H1 (cell line): ENCODE measurements around the gene ITM2B. TPM values are rescaled to one million over a fixed set of nuclear protein-coding genes. Genes with fewer than 3 reads are reported as not detected.

Experiments
- CTCF ChIA-PET: fragments of 300-600 bp; sonication (Branson Sonifier 250); formaldehyde crosslinking; loops from one replicate; lab custom pipeline; 2021; ENCODE audit not compliant: partially characterized antibody; lab: Charles Lee
- POLR2A ChIA-PET: fragments of 300-600 bp; sonication (Branson Sonifier 250); formaldehyde crosslinking; loops from one replicate; lab custom pipeline; 2021; ENCODE audit warnings: inconsistent platforms; ENCODE audit not compliant: partially characterized antibody; lab: Charles Lee
- DNase-seq, 2 experiments: peaks; one replicate each; pipeline versions ENCODE4 v3.0.0 to v3.0.0-alpha.2; 2010 to 2022; ENCODE audit warnings: low spot score in 2 of 2, low read depth in 1 of 2, mixed read lengths in 1 of 2
- FAIRE-seq: peaks from 2 replicates; lab custom pipeline; 2011; peaks lifted over from hg19 to GRCh38; lab: Jason Lieb, UNC
- H2AFZ ChIP-seq: 2 replicates; pipeline ENCODE4 v1.8.1; 2012; ENCODE audit warnings: low read length, inconsistent platforms
- H2AK5ac ChIP-seq: 2 replicates; pipeline ENCODE4 v1.6.1; 2013; ENCODE audit warnings: low read depth, low read length
- H2BK120ac ChIP-seq: replicated peaks from 2 replicates; pipeline ENCODE3; 2013; ENCODE audit warnings: low read depth, low read length, inconsistent platforms
- H2BK12ac ChIP-seq: 2 replicates; pipeline ENCODE4 v1.6.1; 2013; ENCODE audit warnings: low read depth, low read length
- H2BK15ac ChIP-seq: 2 replicates; pipeline ENCODE4 v1.6.1; 2013; ENCODE audit warnings: low read length
- H2BK20ac ChIP-seq: 2 replicates; pipeline ENCODE4 v1.6.1; 2013; ENCODE audit warnings: low read length
- H2BK5ac ChIP-seq: 2 replicates; pipeline ENCODE4 v1.6.1; 2013; ENCODE audit warnings: low read depth, low read length
- H3K14ac ChIP-seq: 2 replicates; pipeline ENCODE4 v1.6.1; 2013; ENCODE audit warnings: inconsistent platforms; ENCODE audit not compliant: insufficient read length
- H3K18ac ChIP-seq: 2 replicates; pipeline ENCODE4 v1.6.1; 2013; ENCODE audit warnings: low read length; ENCODE audit errors: extremely low read depth
- H3K23ac ChIP-seq: 2 replicates; pipeline ENCODE4 v1.6.1; 2013; ENCODE audit warnings: inconsistent platforms; ENCODE audit not compliant: insufficient read length
- H3K23me2 ChIP-seq: 2 replicates; pipeline ENCODE4 v1.6.1; 2013; ENCODE audit warnings: low read depth, low read length
- H3K27ac ChIP-seq: 2 replicates; pipeline ENCODE4 v1.6.1; 2011; ENCODE audit warnings: low read depth, low read length, inconsistent platforms
- H3K27me3 ChIP-seq, 4 experiments: replicated peaks in 1 of 4; 1 replicate in 1 of 4; 2 replicates in 3 of 4; pipeline versions ENCODE4 v1.6.1 to v1.8.1; 2011 to 2013; ENCODE audit warnings: low read length in 3 of 4, mild to moderate bottlenecking in 3 of 4, inconsistent platforms in 2 of 4, mixed read lengths in 2 of 4, moderate library complexity in 1 of 4; ENCODE audit not compliant: control insufficient read depth in 3 of 4, insufficient read depth in 3 of 4; ENCODE audit errors: extremely low read depth in 1 of 4
- H3K36me3 ChIP-seq, 4 experiments: 2 replicates each; pipeline versions ENCODE4 v1.6.1 to v1.8.1; 2011 to 2013; ENCODE audit warnings: mild to moderate bottlenecking in 4 of 4, low read length in 3 of 4, moderate library complexity in 2 of 4, control low read depth in 1 of 4, inconsistent platforms in 1 of 4; ENCODE audit not compliant: insufficient read depth in 4 of 4, control insufficient read depth in 2 of 4
- H3K4ac ChIP-seq: replicated peaks from 2 replicates; pipeline ENCODE3; 2013; ENCODE audit warnings: low read length, low read depth, mixed read lengths, inconsistent platforms; ENCODE audit not compliant: insufficient read length
- H3K4me1 ChIP-seq, 4 experiments: replicated peaks in 1 of 4; 1 replicate in 1 of 4; 2 replicates in 3 of 4; pipeline versions ENCODE4 v1.6.1 to v1.8.1; 2011 to 2013; ENCODE audit warnings: low read length in 3 of 4, inconsistent platforms in 2 of 4, mixed read lengths in 1 of 4; ENCODE audit not compliant: insufficient read depth in 4 of 4, control insufficient read depth in 3 of 4
- H3K4me2 ChIP-seq, 2 experiments: 2 replicates each; pipeline versions ENCODE4 v1.6.1 to v1.8.1; 2011 to 2013; ENCODE audit warnings: low read depth in 2 of 2, low read length in 2 of 2, control low read depth in 1 of 2, inconsistent platforms in 1 of 2, mild to moderate bottlenecking in 1 of 2; ENCODE audit not compliant: insufficient read depth in 1 of 2
- H3K4me3 ChIP-seq, 4 experiments: fragments of 200-600, 300-600 bp in 1 of 4; sonication (generic), shearing (Covaris generic), sonication (Bioruptor Twin) in 1 of 4; 2 replicates each; pipeline versions ENCODE4 v1.5.1 to v1.8.1; 2011 to 2016; ENCODE audit warnings: low read length in 4 of 4, low read depth in 3 of 4, control low read depth in 2 of 4, inconsistent platforms in 2 of 4, mild to moderate bottlenecking in 2 of 4, mixed read lengths in 1 of 4, moderate library complexity in 1 of 4; ENCODE audit not compliant: insufficient read depth in 2 of 4; ENCODE audit errors: extremely low read depth in 1 of 4
- H3K56ac ChIP-seq: replicated peaks from 2 replicates; pipeline ENCODE3; 2013; ENCODE audit warnings: low read depth, mild to moderate bottlenecking, mixed read lengths, low read length, inconsistent platforms; ENCODE audit not compliant: insufficient read length
- H3K79me1 ChIP-seq: 2 replicates; pipeline ENCODE4 v1.6.1; 2013; ENCODE audit warnings: low read depth, low read length, control low read depth
- H3K79me2 ChIP-seq, 2 experiments: 2 replicates each; pipeline versions ENCODE4 v1.6.1 to v1.8.1; 2012 to 2013; ENCODE audit warnings: low read length in 2 of 2, mild to moderate bottlenecking in 2 of 2, inconsistent platforms in 1 of 2; ENCODE audit not compliant: insufficient read depth in 2 of 2, control insufficient read depth in 1 of 2
- H3K9ac ChIP-seq, 4 experiments: replicated peaks in 1 of 4; 1 replicate in 1 of 4; 2 replicates in 3 of 4; pipeline versions ENCODE4 v1.6.1 to v1.8.1; 2011 to 2013; ENCODE audit warnings: low read depth in 3 of 4, low read length in 3 of 4, control low read depth in 2 of 4, mild to moderate bottlenecking in 2 of 4, moderate library complexity in 2 of 4, inconsistent platforms in 1 of 4; ENCODE audit errors: extremely low read depth in 1 of 4
- H3K9me3 ChIP-seq, 2 experiments: 2 replicates each; pipeline versions ENCODE4 v1.6.1 to v1.8.1; 2012 to 2013; ENCODE audit warnings: mild to moderate bottlenecking in 2 of 2, moderate library complexity in 2 of 2, control low read depth in 1 of 2, inconsistent platforms in 1 of 2, low read depth in 1 of 2, low read length in 1 of 2, mixed read lengths in 1 of 2; ENCODE audit not compliant: insufficient read depth in 2 of 2
- H4K20me1 ChIP-seq, 2 experiments: replicated peaks in 1 of 2; 2 replicates each; pipeline versions ENCODE3 to v1.8.1; 2011 to 2013; ENCODE audit warnings: inconsistent platforms in 2 of 2, low read length in 2 of 2, mild to moderate bottlenecking in 1 of 2; ENCODE audit not compliant: insufficient read depth in 2 of 2, control insufficient read depth in 1 of 2
- H4K5ac ChIP-seq: 2 replicates; pipeline ENCODE4 v1.6.1; 2013; ENCODE audit warnings: low read length, low read depth, mixed read lengths, inconsistent platforms; ENCODE audit not compliant: insufficient read length
- H4K8ac ChIP-seq: 2 replicates; pipeline ENCODE4 v1.8.0; 2013; ENCODE audit warnings: mild to moderate bottlenecking, moderate library complexity, low read length, inconsistent platforms; ENCODE audit not compliant: insufficient read depth; ENCODE audit errors: extremely low read depth
- H4K91ac ChIP-seq: replicated peaks from 2 replicates; pipeline ENCODE3; 2013; ENCODE audit warnings: low read length, mixed read lengths, inconsistent platforms; ENCODE audit not compliant: insufficient read length
- RFX5 ChIP-seq: IDR thresholded peaks from 2 replicates; pipeline ENCODE4 v1.6.1; 2011; ENCODE audit warnings: low read depth, low read length, improper control_type of control experiment, borderline replicate concordance
- RNF2 ChIP-seq: fragments of 200-900, 300-1000 bp; sonication (generic); IDR thresholded peaks from 2 replicates; pipeline ENCODE4 v1.7.1; 2016; ENCODE audit warnings: borderline replicate concordance, low read depth, mild to moderate bottlenecking, antibody characterized with exemption, low read length; ENCODE audit not compliant: poor library complexity, severe bottlenecking; ENCODE audit errors: missing control alignments
- SP1 ChIP-seq: IDR thresholded peaks from 2 replicates; pipeline ENCODE4 v1.6.1; 2011; ENCODE audit warnings: low read depth, low read length
- WGBS, 2 experiments: shearing (Covaris generic) in 1 of 2; methylation state at CpG; one replicate each; pipeline versions ENCODE4 v1.1.6 to v1.1.7; 2013 to 2015; ENCODE audit warnings: low lambda C conversion rate in 2 of 2, mixed read lengths in 2 of 2, inconsistent platforms in 1 of 2, low coverage in 1 of 2, missing lambda C conversion rate in 1 of 2; ENCODE audit not compliant: insufficient replicate concordance in 2 of 2, insufficient coverage in 1 of 2, insufficient read length in 1 of 2; ENCODE audit errors: extremely low coverage in 1 of 2, missing lambda C conversion rate in 1 of 2; 5-methylcytosine and 5-hydroxymethylcytosine counted together
- polyA plus RNA-seq, 7 experiments: library from polyadenylated mRNA; depleted of rRNA in 3 of 7; stranded (reverse) in 5 of 7; unstranded in 2 of 7; fragments of >200 nt in 5 of 7; fragments of 200-250 nt in 2 of 7; gene quantifications; 1 replicate in 5 of 7; 2 replicates in 1 of 7; 4 replicates in 1 of 7; pipeline versions ENCODE4 v1.2.1 to v1.2.3, GENCODE V29; 2011 to 2013; ENCODE audit warnings: missing spikeins in 2 of 7, mixed read lengths in 2 of 7
- total RNA-seq: library from RNA; stranded (reverse); fragmentation: NEBNext Ultra II Directional; extraction: Animal tissue kit (Norgen Biotek cat#: 25700); gene quantifications from 2 replicates; pipeline ENCODE4 v1.2.1, GENCODE V29; 2021

ITM2B gene
- total and polyA plus RNA-seq, 2 of the 8 experiments (the other 6 are each of a cell fraction or from before 2014, with no cell fraction given): 132 to 184 TPM

DNA sequence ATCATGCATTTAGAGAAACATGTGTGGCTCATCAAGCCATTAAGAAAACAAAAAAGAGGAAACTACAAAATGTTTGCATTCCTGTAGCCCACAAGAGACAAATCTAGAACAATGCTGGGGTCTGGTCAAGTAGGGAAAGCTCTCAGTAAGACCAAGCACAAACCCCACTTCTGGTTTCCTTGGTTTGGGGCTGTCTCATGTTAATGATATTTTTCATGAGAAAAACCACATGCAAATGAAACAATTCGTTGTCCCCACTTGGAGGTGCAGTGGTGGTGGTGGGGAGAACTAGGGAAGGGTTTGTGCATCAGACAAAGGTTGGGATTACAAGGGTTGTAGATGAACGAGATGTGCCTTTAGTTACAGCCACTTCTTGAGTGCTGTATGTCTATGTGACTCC, 63.5 kb downstream of the ITM2B start:
- H4K91ac ChIP-seq: no peak overlapping the region
- no peak overlapping the region for H4K5ac ChIP-seq
- H2BK20ac ChIP-seq: no peak overlapping the region
- no peak for DNase-seq
- no peak overlapping the region for H2AK5ac ChIP-seq
- H2AFZ ChIP-seq: no peak overlapping the region
- no peak for FAIRE-seq
- WGBS, 2 experiments: 83% methylated on average over 2 of the region's 2 CpGs; no CpG with 5 or more reads in 1 of the 2 experiments
- H3K4me3 ChIP-seq: no peak overlapping the region
- TF ChIP-seq SP1 (no peak), RFX5 (no peak), RNF2 (no peak)
- H3K23me2 ChIP-seq: no peaks in the 10 kb centered on the region; the same call in 1 of the 2 replicates
- H2BK15ac ChIP-seq: no peak overlapping the region
- H4K20me1 ChIP-seq: no peaks in the 10 kb centered on the region
- H3K4ac ChIP-seq: no peak overlapping the region
- H3K14ac ChIP-seq: no peak overlapping the region
- no peaks in the 10 kb centered on the region for H3K4me1 ChIP-seq
- H3K9me3 ChIP-seq: no peaks in the 10 kb centered on the region
- no peak overlapping the region for H3K23ac ChIP-seq
- H3K4me2 ChIP-seq: no peak overlapping the region
- no peak overlapping the region for H4K8ac ChIP-seq
- ChIA-PET POLR2A (no interaction called here), CTCF (no interaction called here)
- H3K18ac ChIP-seq: no peak overlapping the region
- no peak overlapping the region for H2BK12ac ChIP-seq
- no peak overlapping the region for H3K56ac ChIP-seq
- no peaks in the 10 kb centered on the region for H3K27me3 ChIP-seq
- H3K27ac ChIP-seq: no peak overlapping the region
- no peak overlapping the region for H3K9ac ChIP-seq
- H2BK120ac ChIP-seq: no peak overlapping the region
- H3K79me2 ChIP-seq: no peaks in the 10 kb centered on the region
- no peaks in the 10 kb centered on the region; the same call in 1 of the 2 replicates for H3K79me1 ChIP-seq
- H2BK5ac ChIP-seq: no peak overlapping the region
- no peaks in the 10 kb centered on the region for H3K36me3 ChIP-seq
